Activated CD4-positive, alpha-beta T cell treated with anti-CD3 and anti-CD28 coated beads for 1 hour (primary cell): ENCODE results near the gene CRBN.

Experiments used
- DNase-seq: peaks from one replicate; pipeline ENCODE4 v3.0.0-alpha.2; 2020

Gene CRBN

DNA sequence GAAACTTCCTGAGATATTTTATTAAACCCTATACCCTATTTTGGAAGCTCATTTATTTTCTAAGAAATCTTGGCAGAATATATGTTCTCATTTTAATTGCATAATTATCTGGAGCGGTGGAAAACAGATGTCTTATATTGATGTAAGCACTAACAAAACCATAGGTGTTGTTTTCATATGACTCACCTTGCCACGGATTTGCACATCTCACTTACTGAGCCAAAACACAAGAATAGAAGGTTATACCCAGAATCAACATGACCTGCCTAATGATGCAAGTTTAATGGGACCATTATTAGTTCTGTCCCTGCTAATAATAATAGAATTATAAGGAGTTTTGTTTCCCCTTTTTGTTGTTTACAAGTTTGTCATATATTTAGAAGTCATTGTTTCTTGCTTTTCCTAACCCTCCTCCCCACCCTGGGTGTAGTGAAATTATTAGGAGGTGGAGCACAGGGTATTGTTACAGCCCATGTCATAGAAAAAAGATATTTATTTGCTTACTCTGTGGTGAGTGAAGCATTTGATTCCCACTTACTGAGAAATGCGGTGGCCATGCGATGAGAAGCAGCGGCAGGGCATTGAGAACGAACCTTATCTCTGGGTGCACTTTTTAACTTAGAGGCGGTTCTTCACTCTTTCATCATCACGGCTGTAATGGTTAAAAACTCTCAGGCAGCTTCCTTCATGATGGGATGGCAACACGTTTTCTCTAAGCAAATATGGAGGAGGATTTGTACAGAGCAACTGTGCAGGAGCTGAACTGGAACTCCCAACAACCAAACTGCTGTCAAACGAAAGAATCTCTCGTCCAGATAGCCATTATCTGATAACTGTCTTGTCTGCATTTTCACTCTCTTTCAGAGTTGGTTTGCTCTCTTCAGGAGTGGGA is 69.8 kb downstream of the CRBN start:
- no peak for DNase-seq

DNA sequence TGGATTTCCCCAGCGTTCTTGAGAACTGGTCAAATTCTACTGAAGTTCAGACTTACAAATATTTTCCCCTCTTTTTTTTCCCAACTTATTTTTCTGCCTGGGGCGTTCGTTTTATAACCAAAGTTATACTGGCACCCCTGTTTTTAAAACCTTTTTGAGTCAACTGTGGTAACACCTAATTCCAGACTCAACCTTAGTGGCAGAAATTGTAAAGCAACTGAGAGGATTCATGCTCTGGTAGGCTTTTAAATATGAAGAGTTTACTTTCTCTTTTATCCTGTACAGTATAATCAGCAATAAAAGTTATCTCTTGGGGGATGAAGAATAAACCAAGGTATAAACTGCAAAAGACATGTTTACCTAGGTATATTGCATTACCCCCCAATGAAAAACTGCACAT is 71.6 kb downstream of the CRBN start:
- DNase-seq: no peak

- DNase-seq: no peak
Measured at GRCh38 chr3:3107181-3107580, 72.3 kb downstream of the CRBN start.

DNA sequence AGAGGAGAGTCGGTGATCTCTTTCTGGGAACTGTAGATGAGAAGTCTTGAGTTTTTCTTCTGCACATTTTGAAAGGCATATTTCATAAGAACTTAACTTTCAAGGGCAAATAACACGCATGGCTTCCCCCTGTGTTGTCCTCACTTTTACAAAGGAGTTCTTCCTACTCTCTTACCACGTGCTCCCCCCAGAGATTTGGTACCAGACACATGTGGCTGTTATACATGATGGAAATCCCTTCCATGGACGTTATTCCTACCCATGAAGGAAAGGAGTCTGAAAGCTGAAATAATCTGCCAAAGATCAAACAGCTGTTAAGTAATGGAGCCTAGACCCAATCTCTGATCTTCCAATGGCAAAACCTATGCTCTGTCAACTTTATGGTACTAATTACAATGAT is 73.7 kb downstream of the CRBN start:
- DNase-seq: no peak

- no peak for DNase-seq
Measured at GRCh38 chr3:3105246-3105645, 74.2 kb downstream of the CRBN start.

GRCh38 chr3:3102751-3103150 is 76.7 kb downstream of the CRBN start:
- no peak for DNase-seq

GRCh38 chr3:3101660-3102458 is 77.6 kb downstream of the CRBN start:
- DNase-seq: no peak
